Activated naive CD4-positive, alpha-beta T cell treated with anti-CD3 and anti-CD28 coated beads for 36 hours (primary cell): Measurements from ENCODE around the gene ASB14. TPM values are rescaled to one million over a fixed set of nuclear protein-coding genes. Genes with fewer than 3 reads are reported as not detected.

Source experiments
- CTCF ChIA-PET: fragments of 350-600 bp; sonication (Branson Sonifier 250); formaldehyde crosslinking; loops from one replicate; lab custom pipeline; 2021; ENCODE audit warnings: antibody characterized with exemption; lab: Charles Lee
- DNase-seq: peaks from one replicate; pipeline ENCODE4 v3.0.0-alpha.2; 2020
- H3K27ac Mint-ChIP-seq: one replicate; pipeline ENCODE4 v1.8.0; 2021; ENCODE audit warnings: mild to moderate bottlenecking, mixed read lengths
- H3K27me3 Mint-ChIP-seq: one replicate; pipeline ENCODE4 v1.8.0; 2021; ENCODE audit warnings: low read depth, mixed read lengths
- H3K36me3 Mint-ChIP-seq: one replicate; pipeline ENCODE4 v1.8.0; 2021; ENCODE audit warnings: low read depth, mixed read lengths
- H3K4me1 Mint-ChIP-seq: one replicate; pipeline ENCODE4 v1.8.0; 2021; ENCODE audit warnings: low read depth, mixed read lengths
- H3K4me3 Mint-ChIP-seq: one replicate; pipeline ENCODE4 v1.8.0; 2021; ENCODE audit warnings: mild to moderate bottlenecking, moderate library complexity, mixed read lengths
- H3K9me3 Mint-ChIP-seq: one replicate; pipeline ENCODE4 v1.8.0; 2021; ENCODE audit warnings: mixed read lengths
- intact Hi-C: fragments of 100-400 bp; cut with micrococcal nuclease; formaldehyde crosslinking; loops from one replicate; pipeline ENCODE4 v1.15.1; 2023
- total RNA-seq, 2 experiments: library from RNA; stranded (reverse); gene quantifications; one replicate each; pipeline ENCODE4 v1.2.3, GENCODE V29; 2021

The ASB14 gene
- total RNA-seq, 2 experiments from 2014 or later, result not detected

GRCh38 chr3:57288403-57288802 lies 4.1 kb downstream of the ASB14 start:
- H3K36me3 Mint-ChIP-seq, result peaks cover 2% of the 10 kb centered on the region
- H3K4me1 Mint-ChIP-seq, result no peaks in the 10 kb centered on the region
- CTCF ChIA-PET, result interaction anchor here (0.6 kb wide), 1 partner anchor 534 kb away, joined by 3 read pairs; no protein-coding TSS in a partner anchor
- no peak for DNase-seq
- no peak overlapping the region for H3K4me3 Mint-ChIP-seq
- H3K9me3 Mint-ChIP-seq, result no peaks in the 10 kb centered on the region
- intact Hi-C loops, result no loop called here
- no peaks in the 10 kb centered on the region for H3K27me3 Mint-ChIP-seq
- no peak overlapping the region for H3K27ac Mint-ChIP-seq

GRCh38 chr3:57287205-57287604 lies 5.3 kb downstream of the ASB14 start:
- no peak overlapping the region for H3K27ac Mint-ChIP-seq
- no peaks in the 10 kb centered on the region for H3K27me3 Mint-ChIP-seq
- no peaks in the 10 kb centered on the region for H3K9me3 Mint-ChIP-seq
- CTCF ChIA-PET, result interaction anchor here (0.6 kb wide), 1 partner anchor 120 kb away, joined by 4 read pairs; no protein-coding TSS in a partner anchor
- no peak for DNase-seq
- intact Hi-C loops, result no loop called here
- H3K36me3 Mint-ChIP-seq, result peaks cover 2% of the 10 kb centered on the region
- H3K4me1 Mint-ChIP-seq, result no peaks in the 10 kb centered on the region
- no peak overlapping the region for H3K4me3 Mint-ChIP-seq

GRCh38 chr3:57283334-57283733 lies 9.2 kb downstream of the ASB14 start:
- no peak overlapping the region for H3K4me3 Mint-ChIP-seq
- DNase-seq, result no peak
- CTCF ChIA-PET, result no interaction called here
- H3K9me3 Mint-ChIP-seq, result peaks cover 3% of the 10 kb centered on the region
- no peaks in the 10 kb centered on the region for H3K27me3 Mint-ChIP-seq
- no peak overlapping the region for H3K27ac Mint-ChIP-seq
- intact Hi-C loops, result no loop called here
- H3K4me1 Mint-ChIP-seq, result no peaks in the 10 kb centered on the region
- peaks cover 5% of the 10 kb centered on the region for H3K36me3 Mint-ChIP-seq

- Mint-ChIP-seq H3K9me3 (peaks cover 3% of the 10 kb centered on the region), H3K27me3 (no peaks in the 10 kb centered on the region), H3K27ac (no peak overlapping the region), H3K4me1 (no peaks in the 10 kb centered on the region), H3K36me3 (peaks cover 6% of the 10 kb centered on the region), H3K4me3 (no peak overlapping the region)
- intact Hi-C loops, result no loop called here
- no peak for DNase-seq
- CTCF ChIA-PET, result interaction anchor here (0.9 kb wide), 1 partner anchor 46 kb away, joined by 3 read pairs; no protein-coding TSS in a partner anchor
Observed at GRCh38 chr3:57281715-57282114, 10.8 kb downstream of the ASB14 start.

- Mint-ChIP-seq H3K36me3 (peaks cover 9% of the 10 kb centered on the region), H3K9me3 (peaks cover 3% of the 10 kb centered on the region), H3K27me3 (no peaks in the 10 kb centered on the region), H3K4me1 (no peaks in the 10 kb centered on the region), H3K27ac (no peak overlapping the region), H3K4me3 (no peak overlapping the region)
- intact Hi-C loops, result no loop called here
- DNase-seq, result no peak
- CTCF ChIA-PET, result interaction anchor here (0.6 kb wide), 1 partner anchor 24 kb away, joined by 3 read pairs; no protein-coding TSS in a partner anchor
Observed at GRCh38 chr3:57279685-57280084, 12.8 kb downstream of the ASB14 start.

GRCh38 chr3:57278237-57278636 lies 14.2 kb downstream of the ASB14 start:
- no peaks in the 10 kb centered on the region for H3K27me3 Mint-ChIP-seq
- H3K4me3 Mint-ChIP-seq, result no peak overlapping the region
- intact Hi-C loops, result no loop called here
- CTCF ChIA-PET, result no interaction called here
- H3K9me3 Mint-ChIP-seq, result peaks cover 3% of the 10 kb centered on the region
- H3K36me3 Mint-ChIP-seq, result peaks cover 11% of the 10 kb centered on the region
- DNase-seq, result no peak
- no peak overlapping the region for H3K27ac Mint-ChIP-seq
- no peaks in the 10 kb centered on the region for H3K4me1 Mint-ChIP-seq

- intact Hi-C loops, result no loop called here
- CTCF ChIA-PET, result no interaction called here
- H3K9me3 Mint-ChIP-seq, result peaks cover 3% of the 10 kb centered on the region
Observed at GRCh38 chr3:57275393-57275792, 17.1 kb downstream of the ASB14 start.

GRCh38 chr3:57274845-57275244 lies 17.6 kb downstream of the ASB14 start:
- Mint-ChIP-seq H3K9me3 (peaks cover 3% of the 10 kb centered on the region), H3K27me3 (no peaks in the 10 kb centered on the region), H3K27ac (no peak overlapping the region), H3K4me3 (no peak overlapping the region), H3K36me3 (peaks cover 13% of the 10 kb centered on the region), H3K4me1 (no peaks in the 10 kb centered on the region)
- DNase-seq, result no peak
- intact Hi-C loops, result no loop called here
- CTCF ChIA-PET, result no interaction called here

More at GRCh38 chr3:57275393-57275792, 17.1 kb downstream of the ASB14 start:
- Mint-ChIP-seq H3K27ac (no peak overlapping the region), H3K27me3 (no peaks in the 10 kb centered on the region), H3K4me3 (no peak overlapping the region), H3K36me3 (peaks cover 12% of the 10 kb centered on the region), H3K4me1 (no peaks in the 10 kb centered on the region)
- DNase-seq, result no peak

GRCh38 chr3:57268416-57268815 lies 24.1 kb downstream of the ASB14 start:
- Mint-ChIP-seq H3K27me3 (no peaks in the 10 kb centered on the region), H3K9me3 (peaks cover 1% of the 10 kb centered on the region), H3K27ac (no peak overlapping the region), H3K4me1 (no peaks in the 10 kb centered on the region), H3K36me3 (peaks cover 45% of the 10 kb centered on the region), H3K4me3 (no peak overlapping the region)
- intact Hi-C loops, result no loop called here
- CTCF ChIA-PET, result no interaction called here
- no peak for DNase-seq

GRCh38 chr3:57261929-57262328 lies 30.6 kb downstream of the ASB14 start:
- CTCF ChIA-PET, result no interaction called here
- peaks cover 3% of the 10 kb centered on the region for H3K9me3 Mint-ChIP-seq
- H3K4me3 Mint-ChIP-seq, result no peak overlapping the region
- H3K27me3 Mint-ChIP-seq, result no peaks in the 10 kb centered on the region
- DNase-seq, result no peak
- intact Hi-C loops, result no loop called here
- H3K36me3 Mint-ChIP-seq, result peaks cover 64% of the 10 kb centered on the region
- H3K27ac Mint-ChIP-seq, result no peak overlapping the region
- H3K4me1 Mint-ChIP-seq, result no peaks in the 10 kb centered on the region

GRCh38 chr3:57261119-57261518 lies 31.4 kb downstream of the ASB14 start:
- Mint-ChIP-seq H3K27me3 (no peaks in the 10 kb centered on the region), H3K4me1 (no peaks in the 10 kb centered on the region), H3K27ac (no peak overlapping the region), H3K36me3 (peaks cover 58% of the 10 kb centered on the region), H3K9me3 (peaks cover 3% of the 10 kb centered on the region), H3K4me3 (no peak overlapping the region)
- intact Hi-C loops, result no loop called here
- CTCF ChIA-PET, result no interaction called here
- no peak for DNase-seq

GRCh38 chr3:57257678-57258077 lies 34.8 kb downstream of the ASB14 start:
- Mint-ChIP-seq H3K36me3 (peaks cover 30% of the 10 kb centered on the region), H3K4me3 (no peak overlapping the region), H3K27ac (no peak overlapping the region), H3K9me3 (no peaks in the 10 kb centered on the region), H3K27me3 (no peaks in the 10 kb centered on the region), H3K4me1 (no peaks in the 10 kb centered on the region)
- no peak for DNase-seq
- CTCF ChIA-PET, result interaction anchor here (1.8 kb wide), 1 partner anchor 156 kb away, joined by 4 read pairs; no protein-coding TSS in a partner anchor
- intact Hi-C loops, result no loop called here

GRCh38 chr3:57256844-57257243 lies 35.6 kb downstream of the ASB14 start:
- DNase-seq, result no peak
- intact Hi-C loops, result no loop called here
- Mint-ChIP-seq H3K9me3 (no peaks in the 10 kb centered on the region), H3K36me3 (peaks cover 24% of the 10 kb centered on the region), H3K4me1 (no peaks in the 10 kb centered on the region), H3K27ac (no peak overlapping the region), H3K27me3 (no peaks in the 10 kb centered on the region), H3K4me3 (no peak overlapping the region)
- CTCF ChIA-PET, result no interaction called here
